HepG2 (cell line): ENCODE results near the gene GSTM2. TPM values are rescaled to one million over a fixed set of nuclear protein-coding genes. Genes with fewer than 3 reads are reported as not detected.

ENCODE experiments used
- ARID2 ChIP-seq: sonication (generic); formaldehyde crosslinking; IDR thresholded peaks from 2 replicates; pipeline ENCODE4 v1.8.1; 2022; ENCODE audit warnings: mild to moderate bottlenecking, missing genetic modification reagents, borderline replicate concordance
- FOXM1 ChIP-seq: sonication (generic); formaldehyde crosslinking; IDR thresholded peaks from 2 replicates; pipeline ENCODE4 v1.5.0; 2020; ENCODE audit warnings: missing genetic modification reagents
- HCFC1 ChIP-seq: fragments of 150-350 bp; IDR thresholded peaks from 2 replicates; pipeline ENCODE4 v1.6.1; 2014; ENCODE audit warnings: low read depth, low read length
- HOXA5 ChIP-seq: sonication (generic); formaldehyde crosslinking; IDR thresholded peaks from 2 replicates; pipeline ENCODE4 v1.4.0; 2020; ENCODE audit warnings: missing genetic modification reagents
- ZMYM4 ChIP-seq: sonication (generic); formaldehyde crosslinking; IDR thresholded peaks from 2 replicates; pipeline ENCODE4 v1.8.1; 2023; ENCODE audit warnings: mild to moderate bottlenecking, missing genetic modification reagents
- ZNF160 ChIP-seq: sonication (generic); formaldehyde crosslinking; IDR thresholded peaks from 2 replicates; pipeline ENCODE4 v1.8.0; 2022; ENCODE audit warnings: mild to moderate bottlenecking, inconsistent platforms, missing genetic modification reagents
- ZNF446 ChIP-seq: sonication (generic); formaldehyde crosslinking; IDR thresholded peaks from 2 replicates; pipeline ENCODE4 v1.5.0; 2020; ENCODE audit warnings: mild to moderate bottlenecking, missing genetic modification reagents
- ZNF577 ChIP-seq: sonication (generic); formaldehyde crosslinking; IDR thresholded peaks from 2 replicates; pipeline ENCODE4 v1.4.0; 2020; ENCODE audit warnings: mild to moderate bottlenecking, low read depth, missing genetic modification reagents, borderline replicate concordance
- ZSCAN30 ChIP-seq: sonication (generic); formaldehyde crosslinking; IDR thresholded peaks from 2 replicates; pipeline ENCODE4 v1.5.0; 2020; ENCODE audit warnings: mild to moderate bottlenecking, missing genetic modification reagents
- polyA plus RNA-seq, 8 experiments: library from polyadenylated mRNA; depleted of rRNA in 3 of 8; stranded (reverse) in 7 of 8; unstranded in 1 of 8; fragments of >200 nt; fragmentation: Illumina TruSeq in 4 of 8; extraction: Trizol in 4 of 8; gene quantifications; 2 replicates each; pipeline versions ENCODE4 v1.2.1 to v1.2.3, GENCODE V29; 2011 to 2016; ENCODE audit warnings: low read depth in 4 of 8, missing spikeins in 1 of 8, mixed read lengths in 1 of 8; ENCODE audit not compliant: insufficient read depth in 1 of 8
- total RNA-seq, 5 experiments: library from RNA; depleted of rRNA; stranded (reverse); fragments of >200 nt; fragmentation: Illumina TruSeq; extraction: Trizol; gene quantifications; 2 replicates each; pipeline ENCODE4 v1.2.3, GENCODE V29; 2016; ENCODE audit warnings: low read depth in 1 of 5
- TF ChIP-seq, protein P1 (sequence below), 2 experiments: sonication (generic) in 1 of 2; formaldehyde crosslinking in 1 of 2; IDR thresholded peaks; 2 replicates each; pipeline versions ENCODE4 v1.4.0 to v1.6.1; 2016 to 2020; ENCODE audit warnings: borderline replicate concordance in 1 of 2, low read depth in 1 of 2, mild to moderate bottlenecking in 1 of 2, missing genetic modification reagents in 1 of 2
- TF ChIP-seq, protein P2 (sequence below): sonication (generic); formaldehyde crosslinking; IDR thresholded peaks from 2 replicates; pipeline ENCODE4 v1.4.0; 2020; ENCODE audit warnings: missing genetic modification reagents, borderline replicate concordance

Gene GSTM2
- total and polyA plus RNA-seq, 2 of the 13 experiments (the other 11 are each of a cell fraction or from before 2014, with no cell fraction given): 7.0 to 15.0 TPM

DNA sequence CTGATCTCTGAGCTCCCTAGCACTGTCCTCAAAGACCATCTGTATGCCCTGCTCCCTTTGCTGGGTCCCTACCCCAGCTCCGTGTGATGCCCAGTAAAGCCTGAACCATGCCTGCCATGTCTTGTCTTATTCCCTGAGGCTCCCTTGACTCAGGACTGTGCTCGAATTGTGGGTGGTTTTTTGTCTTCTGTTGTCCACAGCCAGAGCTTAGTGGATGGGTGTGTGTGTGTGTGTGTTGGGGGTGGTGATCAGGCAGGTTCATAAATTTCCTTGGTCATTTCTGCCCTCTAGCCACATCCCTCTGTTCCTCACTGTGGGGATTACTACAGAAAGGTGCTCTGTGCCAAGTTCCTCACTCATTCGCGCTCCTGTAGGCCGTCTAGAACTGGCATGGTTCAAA lies 49.9 kb downstream of the GSTM2 start (continued):
- TF ChIP-seq, protein P1, sequence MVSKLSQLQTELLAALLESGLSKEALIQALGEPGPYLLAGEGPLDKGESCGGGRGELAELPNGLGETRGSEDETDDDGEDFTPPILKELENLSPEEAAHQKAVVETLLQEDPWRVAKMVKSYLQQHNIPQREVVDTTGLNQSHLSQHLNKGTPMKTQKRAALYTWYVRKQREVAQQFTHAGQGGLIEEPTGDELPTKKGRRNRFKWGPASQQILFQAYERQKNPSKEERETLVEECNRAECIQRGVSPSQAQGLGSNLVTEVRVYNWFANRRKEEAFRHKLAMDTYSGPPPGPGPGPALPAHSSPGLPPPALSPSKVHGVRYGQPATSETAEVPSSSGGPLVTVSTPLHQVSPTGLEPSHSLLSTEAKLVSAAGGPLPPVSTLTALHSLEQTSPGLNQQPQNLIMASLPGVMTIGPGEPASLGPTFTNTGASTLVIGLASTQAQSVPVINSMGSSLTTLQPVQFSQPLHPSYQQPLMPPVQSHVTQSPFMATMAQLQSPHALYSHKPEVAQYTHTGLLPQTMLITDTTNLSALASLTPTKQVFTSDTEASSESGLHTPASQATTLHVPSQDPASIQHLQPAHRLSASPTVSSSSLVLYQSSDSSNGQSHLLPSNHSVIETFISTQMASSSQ (IDR thresholded peaks at IDR 0.05; ENCODE audit: low read depth): no peak
- TF ChIP-seq, protein P1 (CRISPR knock-in tag; IDR thresholded peaks at IDR 0.05; ENCODE audit: borderline replicate concordance): no peak
- TF ChIP-seq ZSCAN30: no peak
- TF ChIP-seq ARID2: no peak
- no peak for TF ChIP-seq ZNF446
- no peak for TF ChIP-seq HOXA5 (CRISPR knock-in tag)
- TF ChIP-seq, protein P2, sequence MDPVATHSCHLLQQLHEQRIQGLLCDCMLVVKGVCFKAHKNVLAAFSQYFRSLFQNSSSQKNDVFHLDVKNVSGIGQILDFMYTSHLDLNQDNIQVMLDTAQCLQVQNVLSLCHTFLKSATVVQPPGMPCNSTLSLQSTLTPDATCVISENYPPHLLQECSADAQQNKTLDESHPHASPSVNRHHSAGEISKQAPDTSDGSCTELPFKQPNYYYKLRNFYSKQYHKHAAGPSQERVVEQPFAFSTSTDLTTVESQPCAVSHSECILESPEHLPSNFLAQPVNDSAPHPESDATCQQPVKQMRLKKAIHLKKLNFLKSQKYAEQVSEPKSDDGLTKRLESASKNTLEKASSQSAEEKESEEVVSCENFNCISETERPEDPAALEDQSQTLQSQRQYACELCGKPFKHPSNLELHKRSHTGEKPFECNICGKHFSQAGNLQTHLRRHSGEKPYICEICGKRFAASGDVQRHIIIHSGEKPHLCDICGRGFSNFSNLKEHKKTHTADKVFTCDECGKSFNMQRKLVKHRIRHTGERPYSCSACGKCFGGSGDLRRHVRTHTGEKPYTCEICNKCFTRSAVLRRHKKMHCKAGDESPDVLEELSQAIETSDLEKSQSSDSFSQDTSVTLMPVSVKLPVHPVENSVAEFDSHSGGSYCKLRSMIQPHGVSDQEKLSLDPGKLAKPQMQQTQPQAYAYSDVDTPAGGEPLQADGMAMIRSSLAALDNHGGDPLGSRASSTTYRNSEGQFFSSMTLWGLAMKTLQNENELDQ (CRISPR knock-in tag): no peak
- no peak for TF ChIP-seq FOXM1 (CRISPR knock-in tag)
- TF ChIP-seq ZNF577 (CRISPR knock-in tag): no peak
- TF ChIP-seq ZNF160 (CRISPR knock-in tag): no peak
- TF ChIP-seq HCFC1: no peak
- no peak for TF ChIP-seq ZMYM4
